Esophagus squamous epithelium (tissue), 5 donors: ENCODE results near the gene POLDIP3. TPM values are rescaled to one million over a fixed set of nuclear protein-coding genes. Genes with fewer than 3 reads are reported as not detected.
"Not testable (repeated sequence)": the region's sequence is repeated elsewhere in the genome, so short reads cannot be mapped to it uniquely, and the experiment has no call there.

ENCODE experiments used
- DNase-seq: peaks from one replicate; lab custom pipeline; 2025; lab: John Stamatoyannopoulos, UW
- H3K27ac ChIP-seq, 4 donors: fragments of 200-600 bp; sonication (generic); one replicate each; pipeline ENCODE4 v1.5.1; 2016 to 2019; ENCODE audit warnings: mild to moderate bottlenecking in 1 of 4
- H3K27me3 ChIP-seq, 4 donors: fragments of 200-600 bp; sonication (generic); 1 replicate in 3 of 4; 2 replicates in 1 of 4; pipeline versions ENCODE4 v1.5.1 to v1.6.0; 2017 to 2021; ENCODE audit warnings: antibody characterized with exemption in 1 of 4
- H3K36me3 ChIP-seq, 3 donors: fragments of 200-600 bp; sonication (generic); one replicate each; pipeline ENCODE4 v1.5.1; 2016 to 2019
- H3K4me1 ChIP-seq, 3 donors: fragments of 200-600 bp; sonication (generic); one replicate each; pipeline ENCODE4 v1.5.1; 2017 to 2019
- H3K4me3 ChIP-seq, 4 donors: fragments of 200-600 bp; sonication (generic); 1 replicate in 3 of 4; 2 replicates in 1 of 4; pipeline ENCODE4 v1.5.1; 2016 to 2019; ENCODE audit warnings: mild to moderate bottlenecking in 2 of 4, moderate library complexity in 1 of 4
- H3K9me3 ChIP-seq, 3 donors: fragments of 200-600 bp; sonication (generic); one replicate each; pipeline ENCODE4 v1.5.1; 2016 to 2019
- CTCF ChIP-seq, 6 experiments: fragments of 450-650 bp in 4 of 6; fragments of 200-600 bp in 2 of 6; sonication (generic) in 2 of 6; IDR thresholded peaks; one replicate each; pipeline ENCODE4 v1.5.1; 2016 to 2019; ENCODE audit warnings: antibody characterized with exemption in 6 of 6, mild to moderate bottlenecking in 4 of 6, moderate library complexity in 4 of 6
- POLR2A ChIP-seq, 4 donors: fragments of 450-650 bp; IDR thresholded peaks; one replicate each; pipeline ENCODE4 v1.6.1; 2017; ENCODE audit warnings: antibody characterized with exemption in 4 of 4, mild to moderate bottlenecking in 4 of 4, moderate library complexity in 3 of 4
- WGBS, 2 donors: methylation state at CpG; one replicate each; pipeline ENCODE4 v1.1.5; 2018; 5-methylcytosine and 5-hydroxymethylcytosine counted together
- intact Hi-C: fragments of 100-400 bp; cut with DNase I; formaldehyde crosslinking; loops from one replicate; pipeline ENCODE4 v1.15.0; 2022
- total RNA-seq, 4 donors: library from RNA; depleted of rRNA; stranded (reverse); fragments of >200 nt; gene quantifications; one replicate each; pipeline ENCODE4 v1.1.0, GENCODE V29; 2016
- donor health status: DM: yes; HTN: yes; CAD: no.

The POLDIP3 gene
- total RNA-seq, 4 donors from 2014 or later, result 23.3 to 33.0 (median 28.0) TPM

DNA sequence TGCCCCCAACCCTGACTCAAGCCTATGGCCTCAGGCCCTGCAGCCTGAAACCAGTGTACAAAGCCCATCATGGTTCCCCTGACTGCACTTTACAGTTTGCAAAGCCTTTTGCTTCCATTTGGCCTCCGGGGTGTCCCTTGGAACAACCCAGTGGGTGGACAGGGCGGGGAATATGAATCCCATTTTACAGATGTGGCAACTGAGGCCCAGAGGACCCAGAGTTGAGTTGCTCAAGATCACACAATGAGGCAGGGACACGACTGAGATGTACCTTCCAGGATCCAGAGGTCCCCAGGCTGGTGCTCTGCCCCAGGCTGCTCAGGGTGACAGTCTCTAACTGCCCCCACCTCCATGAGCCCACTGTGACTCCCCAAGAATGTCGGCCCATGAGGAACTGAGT lies 5.4 kb upstream of the POLDIP3 start:
- peaks cover 19 to 45% (median 23%) of the 10 kb centered on the region in 3 donors for H3K36me3 ChIP-seq
- no peak for DNase-seq
- H3K4me3 ChIP-seq, result no peak overlapping the region
- TF ChIP-seq CTCF (IDR thresholded peaks at IDR 0.05) (no peak), POLR2A (IDR thresholded peaks at IDR 0.05) (no peak)
- H3K27ac ChIP-seq, result peak overlapping the region; percentile 65 to 83 (median 78)
- intact Hi-C loops, result no loop called here
- H3K9me3 ChIP-seq, result no peaks in the 10 kb centered on the region
- peaks cover 22 to 78% (median 30%) of the 10 kb centered on the region in 3 donors for H3K4me1 ChIP-seq
- no peaks in the 10 kb centered on the region for H3K27me3 ChIP-seq
- WGBS, 2 donors, result 92 to 100% methylated on average over 2 of the region's 4 CpGs

DNA sequence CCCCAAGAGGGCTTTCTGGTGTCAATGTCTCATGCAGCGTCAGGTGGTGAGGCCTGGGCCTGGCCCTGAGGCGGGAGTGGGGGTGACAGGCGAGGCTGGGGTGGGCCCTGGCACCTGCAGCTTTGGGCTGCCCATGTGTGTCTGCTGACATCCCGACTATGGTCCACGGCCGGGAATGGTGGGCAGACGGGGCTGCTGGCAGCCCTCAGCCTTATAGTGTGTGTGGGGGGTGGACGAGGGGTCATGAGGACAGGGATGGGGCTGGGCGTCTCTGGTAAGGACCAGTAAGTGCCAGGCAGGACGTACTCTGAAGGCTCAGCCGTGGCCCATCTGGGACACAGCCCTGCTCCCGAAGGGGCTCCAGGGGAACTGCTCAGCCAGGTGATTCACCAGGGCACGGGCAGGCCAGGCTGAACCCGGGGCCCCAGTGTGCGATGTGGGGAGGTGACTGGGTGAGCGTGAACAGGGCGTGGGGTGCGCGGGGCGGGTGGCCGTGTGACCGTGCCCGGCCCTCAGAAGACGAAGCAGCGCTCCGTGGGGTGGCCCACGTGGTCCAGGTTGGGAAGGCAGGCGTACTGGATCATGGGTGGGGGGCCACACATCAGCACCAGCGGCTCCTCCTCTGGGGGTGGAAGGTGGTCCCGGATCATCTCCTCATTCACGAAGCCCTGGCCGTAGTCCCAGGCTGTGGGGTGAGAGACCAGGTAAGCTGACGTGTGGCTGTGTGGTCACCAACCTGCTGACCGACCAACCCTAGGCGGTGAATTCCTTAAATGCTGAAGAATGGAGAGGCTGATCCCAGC lies 4.8 kb upstream of the POLDIP3 start:
- peaks cover 18 to 39% (median 19%) of the 10 kb centered on the region in 3 donors for H3K36me3 ChIP-seq
- intact Hi-C loops, result no loop called here
- no peaks in the 10 kb centered on the region for H3K27me3 ChIP-seq
- TF ChIP-seq POLR2A (IDR thresholded peaks at IDR 0.05), result no peak
- no peak for TF ChIP-seq CTCF (IDR thresholded peaks at IDR 0.05)
- DNase-seq, result no peak
- no peaks in the 10 kb centered on the region for H3K9me3 ChIP-seq
- no peak overlapping the region for H3K4me3 ChIP-seq
- 94 to 96% methylated on average over 14 to 23 of the region's 35 CpGs for WGBS, 2 donors
- H3K4me1 ChIP-seq, result peaks cover 20 to 74% (median 26%) of the 10 kb centered on the region in 3 donors
- H3K27ac ChIP-seq, result peak overlapping the region in 2 of 4 donors; percentile 80 to 83

DNA sequence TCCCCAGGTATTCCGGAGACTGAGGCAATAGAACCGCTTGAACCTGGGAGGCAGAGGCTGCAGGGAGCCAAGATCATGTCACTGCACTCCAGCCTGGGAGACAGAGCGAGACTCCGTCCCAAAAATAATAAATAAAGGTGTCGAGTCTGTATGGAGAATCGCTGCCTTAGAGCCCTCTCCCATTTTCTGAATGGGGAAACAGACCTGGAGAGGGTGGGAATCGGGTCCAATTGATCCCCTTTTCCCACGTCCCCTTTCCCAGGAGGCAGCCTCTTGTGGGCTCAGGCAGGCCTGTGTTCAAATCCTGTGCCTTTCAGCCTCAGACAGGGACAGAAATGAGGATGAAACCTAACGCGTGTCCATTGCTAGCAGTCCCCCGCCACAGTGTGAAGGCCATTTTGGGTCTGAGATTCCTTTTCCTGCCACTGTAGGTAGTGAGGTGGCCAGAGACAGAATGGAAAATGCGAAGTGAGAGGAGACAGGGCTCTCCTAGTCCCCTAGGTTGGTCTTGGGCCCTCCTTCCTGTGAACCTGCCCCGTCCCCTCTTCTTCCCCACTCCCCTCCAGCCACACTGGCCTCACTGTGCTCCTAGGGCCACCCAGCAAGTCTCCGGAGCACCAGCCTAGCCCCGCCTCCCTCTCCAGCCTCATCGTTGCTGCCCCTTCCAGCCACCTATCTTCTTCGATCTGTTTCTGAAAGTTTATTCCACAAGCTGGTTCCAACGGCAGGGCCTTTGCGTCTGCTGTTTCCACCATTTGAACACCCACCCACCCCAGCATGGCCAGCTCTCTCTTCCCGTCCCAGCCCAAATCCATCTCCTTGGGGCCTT lies 2.7 kb upstream of the POLDIP3 start:
- H3K9me3 ChIP-seq, result no peaks in the 10 kb centered on the region
- no peak overlapping the region for H3K4me3 ChIP-seq
- H3K36me3 ChIP-seq, result peaks cover 8 to 18% (median 9%) of the 10 kb centered on the region in 3 donors
- H3K27me3 ChIP-seq, result no peaks in the 10 kb centered on the region
- H3K4me1 ChIP-seq, result peaks cover 25 to 73% (median 40%) of the 10 kb centered on the region in 3 donors
- no peak for DNase-seq
- 41 to 61% methylated on average over 13 to 17 of the region's 20 CpGs for WGBS, 2 donors
- TF ChIP-seq POLR2A (IDR thresholded peaks at IDR 0.05) (no peak), CTCF (IDR thresholded peaks at IDR 0.05) (no peak)
- intact Hi-C loops, result no loop called here
- H3K27ac ChIP-seq, result peak overlapping the region in 3 of 4 donors; percentile 27 to 56 (median 36)

GRCh38 chr22:42615860-42616175 lies 1.1 kb upstream of the POLDIP3 start:
- peaks cover 17 to 73% (median 36%) of the 10 kb centered on the region in 3 donors for H3K4me1 ChIP-seq
- H3K27ac ChIP-seq, result peak overlapping the region; percentile 98 to 99 (median 98)
- DNase-seq, H3K27me3 ChIP-seq, intact Hi-C loops, H3K9me3 ChIP-seq: not testable (repeated sequence)
- H3K4me3 ChIP-seq, result peak overlapping the region; percentile 91 to 95 (median 93)
- 12 to 17% methylated on average over 11 to 13 of the region's 13 CpGs for WGBS, 2 donors
- H3K36me3 ChIP-seq, result peaks cover 8 to 27% (median 8%) of the 10 kb centered on the region in 3 donors

GRCh38 chr22:42615092-42615859 lies 593 bp upstream of the POLDIP3 start:
- peaks cover 8 to 32% (median 8%) of the 10 kb centered on the region in 3 donors for H3K36me3 ChIP-seq
- TF ChIP-seq POLR2A (IDR thresholded peaks at IDR 0.05) (peak in 3 of 4 donors; percentile 86 to 99 (median 86)), CTCF (IDR thresholded peaks at IDR 0.05) (peak in 1 of 6 experiments; percentile 24)
- DNase-seq, result peak; percentile 57
- 0% methylated on average over 35 of the region's 35 CpGs for WGBS, 2 donors
- peaks cover 22 to 73% (median 36%) of the 10 kb centered on the region in 3 donors for H3K4me1 ChIP-seq
- intact Hi-C loops, result no loop called here
- H3K4me3 ChIP-seq, result peak overlapping the region; percentile 91 to 95 (median 93)
- peak overlapping the region; percentile 98 to 99 (median 98) for H3K27ac ChIP-seq
- H3K27me3 ChIP-seq, result no peaks in the 10 kb centered on the region
- no peaks in the 10 kb centered on the region for H3K9me3 ChIP-seq
